ENCODE measurements around the gene GTF3A.

GTF3A gene

GRCh38 chr13:27442071-27442647 lies 17.7 kb downstream of the GTF3A start:
- in situ Hi-C loops (cut with MboI; ENCODE audit: low sequenced_read_pairs), result no loop called here

GRCh38 chr13:27442797-27443196 lies 18.4 kb downstream of the GTF3A start:
- in situ Hi-C loops (cut with MboI; ENCODE audit: low sequenced_read_pairs), result no loop called here

- in situ Hi-C loops (cut with MboI; ENCODE audit: low sequenced_read_pairs), result no loop called here
Observed at GRCh38 chr13:27446986-27447583, 22.7 kb downstream of the GTF3A start.

- in situ Hi-C loops (cut with MboI; ENCODE audit: low sequenced_read_pairs), result no loop called here
Observed at GRCh38 chr13:27448308-27448707, 23.9 kb downstream of the GTF3A start.

- in situ Hi-C loops (cut with MboI; ENCODE audit: low sequenced_read_pairs), result no loop called here
Observed at GRCh38 chr13:27449081-27449603, 24.7 kb downstream of the GTF3A start.

GRCh38 chr13:27449936-27450828 lies 25.8 kb downstream of the GTF3A start, which contains the start of gene MTIF3:
Gene MTIF3 (minus strand): TSS chr13:27450564. CDS start chr13:27440448, 10,116 bp downstream.
- in situ Hi-C loops (cut with MboI; ENCODE audit: low sequenced_read_pairs), result no loop called here

GRCh38 chr13:27450921-27451471 lies 26.6 kb downstream of the GTF3A start:
- in situ Hi-C loops (cut with MboI; ENCODE audit: low sequenced_read_pairs), result no loop called here

- in situ Hi-C loops (cut with MboI; ENCODE audit: low sequenced_read_pairs), result no loop called here
Observed at GRCh38 chr13:27455331-27455855, 31.0 kb downstream of the GTF3A start.

- in situ Hi-C loops (cut with MboI; ENCODE audit: low sequenced_read_pairs), result no loop called here
Observed at GRCh38 chr13:27461940-27462584, 37.6 kb downstream of the GTF3A start.

GRCh38 chr13:27463500-27463899 lies 39.1 kb downstream of the GTF3A start:
- in situ Hi-C loops (cut with MboI; ENCODE audit: low sequenced_read_pairs), result no loop called here

- in situ Hi-C loops (cut with MboI; ENCODE audit: low sequenced_read_pairs), result no loop called here
Observed at GRCh38 chr13:27465611-27466010, 41.2 kb downstream of the GTF3A start.

- in situ Hi-C loops (cut with MboI; ENCODE audit: low sequenced_read_pairs), result no loop called here
Observed at GRCh38 chr13:27466513-27466912, 42.1 kb downstream of the GTF3A start.

- in situ Hi-C loops (cut with MboI; ENCODE audit: low sequenced_read_pairs), result no loop called here
Observed at GRCh38 chr13:27470075-27470820, 45.8 kb downstream of the GTF3A start.

GRCh38 chr13:27472441-27472840 lies 48.0 kb downstream of the GTF3A start:
- in situ Hi-C loops (cut with MboI; ENCODE audit: low sequenced_read_pairs), result no loop called here

- in situ Hi-C loops (cut with MboI; ENCODE audit: low sequenced_read_pairs), result no loop called here
Observed at GRCh38 chr13:27472941-27473340, 48.5 kb downstream of the GTF3A start.

GRCh38 chr13:27474751-27475268 lies 50.4 kb downstream of the GTF3A start:
- in situ Hi-C loops (cut with MboI; ENCODE audit: low sequenced_read_pairs), result no loop called here

- in situ Hi-C loops (cut with MboI; ENCODE audit: low sequenced_read_pairs), result no loop called here
Observed at GRCh38 chr13:27476943-27477703, 52.7 kb downstream of the GTF3A start.

- in situ Hi-C loops (cut with MboI; ENCODE audit: low sequenced_read_pairs), result no loop called here
Observed at GRCh38 chr13:27481766-27482165, 57.3 kb downstream of the GTF3A start.

GRCh38 chr13:27482983-27483382 lies 58.6 kb downstream of the GTF3A start:
- in situ Hi-C loops (cut with MboI; ENCODE audit: low sequenced_read_pairs), result no loop called here

Measured in HL-60/S4 (cell line).